Right lobe of liver (tissue), 4 donors: ENCODE results near the gene NFAT5.

Experiments used
- CTCF ChIP-seq, 4 donors: fragments of 200-600 bp in 3 of 4; fragments of 450-650 bp in 1 of 4; IDR thresholded peaks; one replicate each; pipeline versions ENCODE4 v1.5.1 to v1.8.0; 2016 to 2022; ENCODE audit warnings: antibody characterized with exemption in 4 of 4, mild to moderate bottlenecking in 2 of 4
- POLR2A ChIP-seq: fragments of 450-650 bp; IDR thresholded peaks from one replicate; pipeline ENCODE4 v1.6.1; 2017; ENCODE audit warnings: antibody characterized with exemption, mild to moderate bottlenecking
- donor health status: DM: no; HTN: no; CAD: no.
- donor health status: DM: no; HTN: no; CAD: no.
- donor health status: DM: no; HTN: yes; CAD: no.

- TF ChIP-seq CTCF (IDR thresholded peaks at IDR 0.05) (no peak), POLR2A (no peak)
These were observed 52.5 kb downstream of the NFAT5 start for GRCh38 chr16:69618307-69618706.
